HepG2 (cell line): ENCODE data around the gene TTC9. TPM values are rescaled to one million over a fixed set of nuclear protein-coding genes. Genes with fewer than 3 reads are reported as not detected.

Experiments
- LRRFIP1 ChIP-seq: sonication (generic); formaldehyde crosslinking; conservative IDR thresholded peaks from 2 replicates; pipeline ENCODE4 v1.4.0; 2020; ENCODE audit warnings: missing genetic modification reagents
- PHF21A ChIP-seq: sonication (generic); formaldehyde crosslinking; IDR thresholded peaks from 2 replicates; pipeline ENCODE4 v1.5.0; 2020; ENCODE audit warnings: mild to moderate bottlenecking, missing genetic modification reagents
- ZBTB44 ChIP-seq: sonication (generic); formaldehyde crosslinking; IDR thresholded peaks from 2 replicates; pipeline ENCODE4 v1.4.0; 2020; ENCODE audit warnings: missing genetic modification reagents
- ZBTB46 ChIP-seq: sonication (generic); formaldehyde crosslinking; IDR thresholded peaks from 2 replicates; pipeline ENCODE4 v1.4.0; 2020; ENCODE audit warnings: mild to moderate bottlenecking, missing genetic modification reagents, borderline replicate concordance
- ZNF235 ChIP-seq: sonication (generic); formaldehyde crosslinking; IDR thresholded peaks from 2 replicates; pipeline ENCODE4 v1.8.1; 2023; ENCODE audit warnings: mild to moderate bottlenecking, missing genetic modification reagents, borderline replicate concordance
- ZNF275 ChIP-seq: sonication (generic); formaldehyde crosslinking; IDR thresholded peaks from 2 replicates; pipeline ENCODE4 v1.8.0; 2022; ENCODE audit warnings: missing genetic modification reagents, mild to moderate bottlenecking, inconsistent platforms, borderline replicate concordance
- ZNF354B ChIP-seq: sonication (generic); formaldehyde crosslinking; IDR thresholded peaks from 2 replicates; pipeline ENCODE4 v1.8.0; 2022; ENCODE audit warnings: mild to moderate bottlenecking, missing genetic modification reagents
- ZNF546 ChIP-seq: sonication (generic); formaldehyde crosslinking; conservative IDR thresholded peaks from 2 replicates; pipeline ENCODE4 v1.8.1; 2023; ENCODE audit warnings: mild to moderate bottlenecking, missing genetic modification reagents
- ZUFSP ChIP-seq: sonication (generic); formaldehyde crosslinking; IDR thresholded peaks from 2 replicates; pipeline ENCODE4 v1.9.0; 2021; ENCODE audit warnings: missing genetic modification reagents, mild to moderate bottlenecking, borderline replicate concordance
- polyA plus RNA-seq, 8 experiments: library from polyadenylated mRNA; depleted of rRNA in 3 of 8; stranded (reverse) in 7 of 8; unstranded in 1 of 8; fragments of >200 nt; fragmentation: Illumina TruSeq in 4 of 8; extraction: Trizol in 4 of 8; gene quantifications; 2 replicates each; pipeline versions ENCODE4 v1.2.1 to v1.2.3, GENCODE V29; 2011 to 2016; ENCODE audit warnings: low read depth in 4 of 8, missing spikeins in 1 of 8, mixed read lengths in 1 of 8; ENCODE audit not compliant: insufficient read depth in 1 of 8
- total RNA-seq, 5 experiments: library from RNA; depleted of rRNA; stranded (reverse); fragments of >200 nt; fragmentation: Illumina TruSeq; extraction: Trizol; gene quantifications; 2 replicates each; pipeline ENCODE4 v1.2.3, GENCODE V29; 2016; ENCODE audit warnings: low read depth in 1 of 5

Gene TTC9
- total and polyA plus RNA-seq, 2 of the 13 experiments (the other 11 are each of a cell fraction or from before 2014, with no cell fraction given), result 0.13 to 0.30 TPM

GRCh38 chr14:70702161-70702560, 60.4 kb downstream of the TTC9 start (continued):
- TF ChIP-seq ZNF275 (no peak), ZNF354B (CRISPR knock-in tag) (no peak), PHF21A (no peak), ZBTB46 (CRISPR knock-in tag) (no peak), ZBTB44 (CRISPR knock-in tag) (no peak), ZNF546 (CRISPR knock-in tag) (no peak), ZUFSP (no peak), ZNF235 (no peak), LRRFIP1 (CRISPR knock-in tag) (no peak)
